Subcutaneous abdominal adipose tissue (tissue), 5 donors: Measurements from ENCODE around the gene SORCS2.

Source experiments
- H3K27ac ChIP-seq: one replicate; pipeline ENCODE4 v1.7.0; 2013; ENCODE audit warnings: low read depth, mild to moderate bottlenecking, inconsistent platforms, low read length, moderate library complexity
- H3K27me3 ChIP-seq, 5 donors: one replicate each; pipeline ENCODE4 v1.7.0; 2013; ENCODE audit warnings: low read length in 5 of 5, inconsistent platforms in 1 of 5; ENCODE audit not compliant: control insufficient read depth in 5 of 5, insufficient read depth in 4 of 5
- H3K36me3 ChIP-seq, 5 donors: one replicate each; pipeline ENCODE4 v1.7.0; 2013; ENCODE audit warnings: low read length in 5 of 5; ENCODE audit not compliant: control insufficient read depth in 5 of 5, insufficient read depth in 5 of 5
- H3K4me1 ChIP-seq, 5 donors: one replicate each; pipeline ENCODE4 v1.7.0; 2013; ENCODE audit warnings: low read length in 5 of 5, mild to moderate bottlenecking in 3 of 5, moderate library complexity in 1 of 5; ENCODE audit not compliant: control insufficient read depth in 5 of 5, insufficient read depth in 5 of 5
- H3K4me3 ChIP-seq, 5 donors: one replicate each; pipeline ENCODE4 v1.7.0; 2013; ENCODE audit warnings: low read length in 5 of 5, low read depth in 1 of 5
- H3K9ac ChIP-seq, 5 donors: one replicate each; pipeline ENCODE4 v1.7.0; 2013; ENCODE audit warnings: low read length in 5 of 5, mild to moderate bottlenecking in 4 of 5, moderate library complexity in 3 of 5
- H3K9me3 ChIP-seq, 5 donors: one replicate each; pipeline ENCODE4 v1.7.0; 2013; ENCODE audit warnings: low read length in 5 of 5; ENCODE audit not compliant: control insufficient read depth in 5 of 5
- donor health status: healthy.
- donor health status: healthy.
- donor health status: healthy.
- donor health status: healthy.
- donor health status: healthy.

The SORCS2 gene

DNA sequence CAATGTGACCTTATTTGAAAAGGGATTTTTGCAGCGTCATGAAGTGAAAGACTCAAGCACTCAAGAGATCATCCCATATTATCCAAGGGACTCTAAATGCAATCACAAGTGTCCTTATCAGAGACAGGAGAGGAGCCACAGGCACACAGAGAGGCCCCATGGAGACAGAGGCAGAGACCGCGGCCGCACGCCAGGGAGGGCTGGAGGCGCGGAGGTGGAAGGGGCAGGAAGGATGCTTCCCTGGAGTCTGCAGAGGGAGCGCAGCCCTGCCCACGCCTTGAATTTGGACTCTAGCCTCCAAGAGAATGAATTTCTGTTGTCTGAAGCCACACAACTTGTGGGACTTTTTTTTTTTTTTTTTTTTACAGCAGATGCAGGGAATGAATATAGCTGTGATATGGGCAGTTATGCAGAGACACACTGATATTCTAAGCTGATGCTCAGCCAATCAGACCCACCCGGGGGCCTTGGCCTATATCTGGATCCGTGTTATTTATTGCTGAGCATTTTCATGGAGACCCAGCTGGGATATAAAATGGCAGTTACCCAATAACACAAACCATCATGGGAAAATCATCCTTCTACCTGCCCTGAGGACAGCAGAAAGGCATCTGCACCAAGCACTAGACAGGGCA, 487.2 kb downstream of the SORCS2 start:
- H3K27ac ChIP-seq, result no peak overlapping the region
- H3K9ac ChIP-seq, result no peak overlapping the region
- H3K4me3 ChIP-seq, result no peak overlapping the region
- H3K36me3 ChIP-seq, result no peaks in the 10 kb centered on the region
- H3K4me1 ChIP-seq, result no peaks in the 10 kb centered on the region
- peaks cover 7 to 33% (median 32%) of the 10 kb centered on the region in 5 donors for H3K9me3 ChIP-seq
- peaks cover 9 to 21% (median 16%) of the 10 kb centered on the region in 5 donors for H3K27me3 ChIP-seq

DNA sequence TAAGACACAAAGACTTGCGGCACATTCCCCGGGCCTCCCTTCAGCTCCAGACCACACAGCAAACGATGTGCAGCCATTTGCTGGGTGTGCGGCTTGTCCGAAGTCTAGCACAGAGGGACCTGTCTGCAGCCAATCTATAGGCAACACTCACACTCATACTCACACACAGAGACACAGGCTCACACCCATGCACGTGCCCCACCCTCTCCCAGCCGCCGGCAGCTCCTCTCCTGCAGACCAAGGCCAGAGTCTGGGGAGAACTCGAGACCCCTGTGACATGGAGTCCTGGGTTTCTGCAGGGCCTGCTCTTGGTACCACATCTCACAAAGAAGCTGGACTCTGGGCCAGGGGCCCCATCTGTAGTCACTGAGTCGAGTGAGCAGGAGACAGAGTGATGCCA, 487.8 kb downstream of the SORCS2 start:
- Histone ChIP-seq H3K27ac (no peak overlapping the region), H3K4me3 (no peak overlapping the region), H3K9me3 (peaks cover 7 to 33% (median 32%) of the 10 kb centered on the region in 5 donors), H3K4me1 (no peaks in the 10 kb centered on the region), H3K36me3 (no peaks in the 10 kb centered on the region), H3K27me3 (peaks cover 9 to 21% (median 16%) of the 10 kb centered on the region in 5 donors), H3K9ac (no peak overlapping the region)

DNA sequence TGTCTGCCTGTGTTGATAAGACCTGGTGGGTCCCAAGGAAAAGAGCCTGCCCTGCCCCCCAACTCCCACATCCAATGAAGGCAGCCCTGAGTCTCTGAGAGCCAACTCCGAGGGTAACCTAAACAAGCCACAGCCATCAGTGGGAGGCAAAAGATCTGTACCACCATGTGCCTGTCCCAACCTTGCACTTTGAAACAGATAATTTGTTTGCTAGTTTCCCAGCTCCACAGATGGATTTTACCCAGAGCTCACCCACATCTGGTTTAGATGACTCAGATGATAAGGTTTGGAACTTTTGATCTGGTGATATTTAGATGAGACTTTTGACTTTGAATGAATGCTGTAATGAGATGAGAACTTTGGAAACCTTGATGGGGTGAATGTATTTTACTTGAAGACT, 488.4 kb downstream of the SORCS2 start:
- Histone ChIP-seq H3K9me3 (peaks cover 7 to 33% (median 32%) of the 10 kb centered on the region in 5 donors), H3K4me3 (no peak overlapping the region), H3K4me1 (no peaks in the 10 kb centered on the region), H3K36me3 (no peaks in the 10 kb centered on the region), H3K27me3 (peaks cover 7 to 17% (median 16%) of the 10 kb centered on the region in 5 donors), H3K27ac (no peak overlapping the region), H3K9ac (no peak overlapping the region)

GRCh38 chr4:7683126-7683703, 490.9 kb downstream of the SORCS2 start:
- H3K9ac ChIP-seq, result no peak overlapping the region
- peaks cover 7 to 33% (median 32%) of the 10 kb centered on the region in 5 donors for H3K9me3 ChIP-seq
- H3K27me3 ChIP-seq, result peaks cover 0 to 15% (median 10%) of the 10 kb centered on the region in 5 donors
- H3K27ac ChIP-seq, result no peak overlapping the region
- no peaks in the 10 kb centered on the region for H3K36me3 ChIP-seq
- H3K4me1 ChIP-seq, result no peaks in the 10 kb centered on the region
- H3K4me3 ChIP-seq, result peak overlapping the region in 2 of 5 donors; percentile 2 to 16

GRCh38 chr4:7684294-7684693, 492.0 kb downstream of the SORCS2 start:
- no peaks in the 10 kb centered on the region for H3K36me3 ChIP-seq
- no peak overlapping the region for H3K27ac ChIP-seq
- peaks cover 7 to 33% (median 32%) of the 10 kb centered on the region in 5 donors for H3K9me3 ChIP-seq
- H3K27me3 ChIP-seq, result peaks cover 0 to 15% (median 5%) of the 10 kb centered on the region in 5 donors
- no peaks in the 10 kb centered on the region for H3K4me1 ChIP-seq
- H3K4me3 ChIP-seq, result no peak overlapping the region
- H3K9ac ChIP-seq, result no peak overlapping the region

GRCh38 chr4:7686070-7686870, 493.9 kb downstream of the SORCS2 start:
- Histone ChIP-seq H3K4me1 (no peaks in the 10 kb centered on the region), H3K27me3 (peaks cover 0 to 11% (median 0%) of the 10 kb centered on the region in 5 donors), H3K9ac (no peak overlapping the region), H3K9me3 (peaks cover 7 to 31% (median 29%) of the 10 kb centered on the region in 5 donors), H3K27ac (no peak overlapping the region), H3K36me3 (no peaks in the 10 kb centered on the region), H3K4me3 (no peak overlapping the region)

DNA sequence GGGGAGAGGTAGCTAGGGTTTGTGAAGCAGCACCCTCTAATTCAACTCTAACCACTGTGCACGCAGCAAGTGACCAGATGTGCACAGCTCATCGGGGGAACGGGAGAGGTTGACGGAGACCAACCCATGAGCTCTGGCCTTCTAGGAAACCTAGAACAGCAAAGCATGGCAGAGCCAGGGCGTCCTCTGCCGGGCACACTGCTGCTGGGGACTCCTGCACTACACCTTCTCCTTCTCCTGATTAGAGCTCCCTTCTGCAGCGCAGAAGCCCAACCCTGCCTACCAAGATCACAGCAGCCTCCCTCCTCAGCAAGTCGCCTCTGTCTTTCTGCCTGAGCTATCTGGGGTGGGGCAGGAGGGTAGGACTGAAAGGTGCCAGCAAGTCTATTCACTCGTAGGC, 494.7 kb downstream of the SORCS2 start:
- Histone ChIP-seq H3K4me1 (no peaks in the 10 kb centered on the region), H3K9me3 (peaks cover 7 to 25% (median 23%) of the 10 kb centered on the region in 5 donors), H3K27ac (no peak overlapping the region), H3K27me3 (peaks cover 0 to 12% (median 0%) of the 10 kb centered on the region in 5 donors), H3K36me3 (no peaks in the 10 kb centered on the region), H3K4me3 (no peak overlapping the region), H3K9ac (no peak overlapping the region)

DNA sequence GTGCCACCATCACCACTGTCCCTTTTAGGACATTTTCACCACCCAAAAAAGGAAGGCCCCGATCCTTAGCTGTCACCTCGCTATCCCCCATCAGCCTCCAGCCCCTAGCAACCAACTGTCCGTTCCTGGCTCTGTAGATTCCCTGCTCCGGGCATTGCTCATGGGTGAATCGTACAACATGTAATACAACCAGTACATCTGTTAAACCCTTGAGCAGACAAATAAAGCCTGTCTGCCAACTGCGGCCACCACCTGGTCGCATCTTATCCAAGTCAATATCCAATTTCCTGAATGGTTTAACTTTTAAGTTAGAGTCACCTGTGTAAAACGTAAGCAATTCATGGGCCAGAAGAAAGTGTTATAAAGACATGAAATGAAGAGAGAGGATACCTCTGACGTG, 495.5 kb downstream of the SORCS2 start:
- H3K4me3 ChIP-seq, result no peak overlapping the region

DNA sequence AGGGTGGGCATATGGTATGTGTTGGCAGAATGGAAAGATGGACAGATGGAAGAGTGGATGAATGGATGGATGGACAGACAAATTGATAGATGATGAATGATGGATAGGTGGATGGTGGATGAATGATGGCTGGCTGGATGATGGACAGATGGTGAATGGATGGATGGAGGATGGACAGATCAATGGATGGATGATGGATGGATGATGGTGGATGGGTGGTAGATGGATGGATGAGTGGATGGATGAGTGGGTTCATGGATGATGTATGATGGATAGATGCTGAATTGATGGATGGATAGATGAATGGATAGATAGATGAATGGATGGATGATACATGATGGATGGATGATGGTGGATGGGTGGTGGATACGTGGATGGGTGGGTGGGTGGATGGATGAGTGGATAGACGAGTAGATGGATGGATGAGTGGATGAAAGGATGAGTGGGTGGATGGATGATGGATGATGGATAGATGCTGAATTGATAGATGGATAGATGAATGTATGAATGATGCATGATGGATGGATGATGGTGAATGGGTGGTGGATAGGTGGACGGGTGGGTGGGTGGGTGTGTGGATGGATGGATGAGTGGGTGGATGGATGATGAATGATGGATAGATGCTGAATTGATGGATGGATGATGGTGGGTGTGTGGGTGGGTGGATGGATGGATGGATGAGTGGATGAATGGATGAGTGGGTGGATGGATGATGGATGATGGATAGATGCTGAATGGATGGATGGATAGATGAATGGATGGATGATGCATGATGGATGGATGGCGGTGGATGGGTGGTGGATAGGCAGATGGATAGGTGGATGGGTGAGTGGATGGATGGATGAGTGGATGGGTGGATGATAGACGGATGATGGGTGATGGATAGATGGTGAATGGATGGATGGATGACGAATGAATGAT, 497.7 kb downstream of the SORCS2 start:
- H3K27me3 ChIP-seq, result peaks cover 0 to 9% (median 3%) of the 10 kb centered on the region in 5 donors
- H3K9me3 ChIP-seq, result no peaks in the 10 kb centered on the region
- no peaks in the 10 kb centered on the region for H3K4me1 ChIP-seq
- H3K9ac ChIP-seq, result no peak overlapping the region
- H3K36me3 ChIP-seq, result no peaks in the 10 kb centered on the region
- H3K4me3 ChIP-seq, result no peak overlapping the region
- H3K27ac ChIP-seq, result no peak overlapping the region

More for the DNA sequence above, 495.5 kb downstream of the SORCS2 start:
- no peaks in the 10 kb centered on the region for H3K36me3 ChIP-seq
- no peak overlapping the region for H3K27ac ChIP-seq
- H3K4me1 ChIP-seq, result no peaks in the 10 kb centered on the region
- H3K9ac ChIP-seq, result no peak overlapping the region
- H3K9me3 ChIP-seq, result peaks cover 5 to 17% (median 17%) of the 10 kb centered on the region in 5 donors
- H3K27me3 ChIP-seq, result peaks cover 0 to 12% (median 3%) of the 10 kb centered on the region in 5 donors
